ENCODE data around the gene TMEM243.

- TF ChIP-seq, protein P1, sequence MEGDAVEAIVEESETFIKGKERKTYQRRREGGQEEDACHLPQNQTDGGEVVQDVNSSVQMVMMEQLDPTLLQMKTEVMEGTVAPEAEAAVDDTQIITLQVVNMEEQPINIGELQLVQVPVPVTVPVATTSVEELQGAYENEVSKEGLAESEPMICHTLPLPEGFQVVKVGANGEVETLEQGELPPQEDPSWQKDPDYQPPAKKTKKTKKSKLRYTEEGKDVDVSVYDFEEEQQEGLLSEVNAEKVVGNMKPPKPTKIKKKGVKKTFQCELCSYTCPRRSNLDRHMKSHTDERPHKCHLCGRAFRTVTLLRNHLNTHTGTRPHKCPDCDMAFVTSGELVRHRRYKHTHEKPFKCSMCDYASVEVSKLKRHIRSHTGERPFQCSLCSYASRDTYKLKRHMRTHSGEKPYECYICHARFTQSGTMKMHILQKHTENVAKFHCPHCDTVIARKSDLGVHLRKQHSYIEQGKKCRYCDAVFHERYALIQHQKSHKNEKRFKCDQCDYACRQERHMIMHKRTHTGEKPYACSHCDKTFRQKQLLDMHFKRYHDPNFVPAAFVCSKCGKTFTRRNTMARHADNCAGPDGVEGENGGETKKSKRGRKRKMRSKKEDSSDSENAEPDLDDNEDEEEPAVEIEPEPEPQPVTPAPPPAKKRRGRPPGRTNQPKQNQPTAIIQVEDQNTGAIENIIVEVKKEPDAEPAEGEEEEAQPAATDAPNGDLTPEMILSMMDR (IDR thresholded peaks at IDR 0.05; ENCODE audit: low read length) = no peak
- TF ChIP-seq EZH2phosphoT487 (IDR thresholded peaks at IDR 0.05; ENCODE audit: low read length) (no peak), EZH2 (optimal IDR thresholded peaks at IDR 0.05; ENCODE audit: low read depth, low read length) (no peak)
These were observed 11.7 kb upstream of the TMEM243 start for GRCh38 chr7:87231258-87231657.
